AG04450 (cell line): ENCODE results near the gene FOSL1. TPM values are rescaled to one million over a fixed set of nuclear protein-coding genes. Genes with fewer than 3 reads are reported as not detected.
A peak's percentile ranks its signal among the peaks of the same experiment; 100 is the strongest.

Source experiments
- CTCF ChIA-PET: fragments of 300-600, 350-600 bp; formaldehyde crosslinking; extraction: SDS; loops from one replicate; lab custom pipeline; 2022; ENCODE audit warnings: antibody characterized with exemption, inconsistent platforms; lab: Charles Lee
- POLR2A ChIA-PET: fragments of 350-600 bp; formaldehyde crosslinking; extraction: SDS; loops from one replicate; lab custom pipeline; 2021; ENCODE audit warnings: antibody characterized with exemption, inconsistent platforms; lab: Yijun Ruan, JAX
- DNase-seq: peaks from one replicate; pipeline ENCODE4 v3.0.0-alpha.2; 2011; ENCODE audit warnings: low read depth, low spot score
- H3K27ac ChIP-seq: one replicate; pipeline ENCODE4 v1.5.1; 2012; ENCODE audit warnings: low read depth, low read length, control low read depth
- H3K27me3 ChIP-seq: one replicate; pipeline ENCODE4 v1.6.0; 2012; ENCODE audit warnings: low read length; ENCODE audit not compliant: control insufficient read depth, insufficient read depth
- H3K4me3 ChIP-seq: 2 replicates; pipeline ENCODE4 v1.5.1; 2011; ENCODE audit warnings: mild to moderate bottlenecking, low read depth, low read length, control low read depth
- H3K9me3 ChIP-seq: 2 replicates; pipeline ENCODE4 v1.5.1; 2012; ENCODE audit warnings: low read length; ENCODE audit not compliant: control insufficient read depth, insufficient read depth
- polyA plus RNA-seq: library from polyadenylated mRNA; depleted of rRNA; stranded (reverse); fragments of >200 nt; gene quantifications from 2 replicates; pipeline ENCODE4 v1.2.3, GENCODE V29; 2011
- TF ChIP-seq, protein P1 (sequence below): IDR thresholded peaks from 2 replicates; pipeline ENCODE4 v1.5.1; 2011; ENCODE audit warnings: low read depth, low read length, control low read depth, inconsistent platforms

FOSL1 gene
- polyA plus RNA-seq, 1 experiment: 7.9 TPM

DNA sequence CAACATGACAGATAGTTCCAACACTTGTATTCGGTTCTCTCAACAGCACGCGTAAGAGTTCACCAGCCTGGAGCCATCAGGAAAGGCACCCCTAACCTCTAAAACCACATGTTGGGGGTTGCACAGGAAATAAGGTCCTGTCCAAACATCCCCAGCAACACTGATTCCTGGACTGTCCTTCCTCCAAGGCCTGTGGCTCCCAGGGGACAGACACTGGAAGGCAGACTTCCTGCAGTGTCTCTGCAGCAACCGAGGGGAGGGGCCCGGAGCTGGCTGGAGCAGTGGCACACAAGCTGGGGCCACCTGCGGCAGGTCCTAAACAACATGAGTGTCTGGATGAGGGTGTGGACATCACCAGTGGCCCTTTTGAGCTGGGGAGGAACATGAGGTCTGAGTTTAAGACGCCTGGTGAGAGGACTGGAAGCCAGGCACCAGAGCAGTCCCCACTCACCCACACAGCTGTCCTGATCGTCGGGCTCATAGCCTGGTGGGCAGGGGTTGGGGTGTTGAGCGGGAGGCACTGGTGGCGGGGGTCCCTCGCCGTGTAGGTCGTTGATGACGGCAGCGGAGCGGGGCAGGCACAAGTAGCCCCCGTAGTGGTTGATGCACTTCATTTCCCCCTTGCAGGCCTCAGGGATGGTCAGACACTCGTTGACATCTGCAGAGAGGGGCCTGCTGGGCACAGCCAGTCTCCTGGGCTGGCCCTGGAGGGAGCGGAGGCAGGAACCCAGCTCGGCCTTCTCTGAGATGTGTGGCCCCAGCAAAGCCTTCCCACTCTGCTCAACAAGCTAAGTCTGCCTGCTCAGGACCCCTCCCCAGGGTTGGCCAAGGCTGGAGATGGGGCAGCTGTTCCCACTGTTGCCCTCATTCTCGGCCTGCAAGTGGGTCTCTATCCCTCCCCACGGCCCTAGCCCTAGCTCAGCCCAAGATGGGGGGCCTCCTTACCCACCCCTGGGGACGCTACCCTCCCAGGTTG, 29.2 kb downstream of the FOSL1 start:
- peak overlapping the region; percentile 83 for H3K27ac ChIP-seq
- ChIA-PET CTCF (interaction anchor here (0.6 to 2.4 kb wide), 8 partner anchors 10 to 198 kb away, joined by 3 to 23 read pairs (median 6); partner anchors contain the start of genes FIBP and MUS81), POLR2A (interaction anchor here (0.5 to 2.2 kb wide), 8 partner anchors 8 to 249 kb away, joined by 3 to 37 read pairs (median 7); partner anchors contain the start of genes CCDC85B, CFL1, FIBP and FOSL1)
- no peaks in the 10 kb centered on the region; the same call in 1 of the 2 replicates for H3K9me3 ChIP-seq
- TF ChIP-seq, protein P1, sequence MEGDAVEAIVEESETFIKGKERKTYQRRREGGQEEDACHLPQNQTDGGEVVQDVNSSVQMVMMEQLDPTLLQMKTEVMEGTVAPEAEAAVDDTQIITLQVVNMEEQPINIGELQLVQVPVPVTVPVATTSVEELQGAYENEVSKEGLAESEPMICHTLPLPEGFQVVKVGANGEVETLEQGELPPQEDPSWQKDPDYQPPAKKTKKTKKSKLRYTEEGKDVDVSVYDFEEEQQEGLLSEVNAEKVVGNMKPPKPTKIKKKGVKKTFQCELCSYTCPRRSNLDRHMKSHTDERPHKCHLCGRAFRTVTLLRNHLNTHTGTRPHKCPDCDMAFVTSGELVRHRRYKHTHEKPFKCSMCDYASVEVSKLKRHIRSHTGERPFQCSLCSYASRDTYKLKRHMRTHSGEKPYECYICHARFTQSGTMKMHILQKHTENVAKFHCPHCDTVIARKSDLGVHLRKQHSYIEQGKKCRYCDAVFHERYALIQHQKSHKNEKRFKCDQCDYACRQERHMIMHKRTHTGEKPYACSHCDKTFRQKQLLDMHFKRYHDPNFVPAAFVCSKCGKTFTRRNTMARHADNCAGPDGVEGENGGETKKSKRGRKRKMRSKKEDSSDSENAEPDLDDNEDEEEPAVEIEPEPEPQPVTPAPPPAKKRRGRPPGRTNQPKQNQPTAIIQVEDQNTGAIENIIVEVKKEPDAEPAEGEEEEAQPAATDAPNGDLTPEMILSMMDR: no peak
- H3K4me3 ChIP-seq: peak overlapping the region; percentile 76
- DNase-seq: no peak
- H3K27me3 ChIP-seq: no peaks in the 10 kb centered on the region

- ChIA-PET POLR2A (interaction anchor here (1.1 to 4.2 kb wide), 2 partner anchors 10 to 11 kb away, joined by 3 to 26 read pairs; partner anchors contain the start of gene MUS81), CTCF (interaction anchor here (1.3 to 4.2 kb wide), 5 partner anchors 9 to 118 kb away, joined by 3 to 35 read pairs (median 20); partner anchors contain the start of genes FIBP and MUS81)
- Histone ChIP-seq H3K9me3 (no peaks in the 10 kb centered on the region; the same call in 1 of the 2 replicates), H3K4me3 (peak overlapping the region; percentile 76; the same call in 1 of the 2 replicates), H3K27me3 (no peaks in the 10 kb centered on the region), H3K27ac (peak overlapping the region; percentile 21)
- no peak for DNase-seq
- TF ChIP-seq, protein P1: no peak
These were observed 29.9 kb downstream of the FOSL1 start for GRCh38 chr11:65870307-65870658.

GRCh38 chr11:65869643-65870306, 30.4 kb downstream of the FOSL1 start:
- ChIA-PET CTCF (interaction anchor here (2.1 to 4.2 kb wide), 4 partner anchors 10 to 19 kb away, joined by 14 to 35 read pairs (median 22); partner anchors contain the start of genes FIBP and MUS81), POLR2A (interaction anchor here (0.6 to 4.2 kb wide), 2 partner anchors 11 to 16 kb away, joined by 8 to 26 read pairs; partner anchors contain the start of gene MUS81)
- no peaks in the 10 kb centered on the region; the same call in 1 of the 2 replicates for H3K9me3 ChIP-seq
- DNase-seq: no peak
- no peaks in the 10 kb centered on the region for H3K27me3 ChIP-seq
- peak overlapping the region; percentile 21 for H3K27ac ChIP-seq
- TF ChIP-seq, protein P1: no peak
- no peak overlapping the region for H3K4me3 ChIP-seq

DNA sequence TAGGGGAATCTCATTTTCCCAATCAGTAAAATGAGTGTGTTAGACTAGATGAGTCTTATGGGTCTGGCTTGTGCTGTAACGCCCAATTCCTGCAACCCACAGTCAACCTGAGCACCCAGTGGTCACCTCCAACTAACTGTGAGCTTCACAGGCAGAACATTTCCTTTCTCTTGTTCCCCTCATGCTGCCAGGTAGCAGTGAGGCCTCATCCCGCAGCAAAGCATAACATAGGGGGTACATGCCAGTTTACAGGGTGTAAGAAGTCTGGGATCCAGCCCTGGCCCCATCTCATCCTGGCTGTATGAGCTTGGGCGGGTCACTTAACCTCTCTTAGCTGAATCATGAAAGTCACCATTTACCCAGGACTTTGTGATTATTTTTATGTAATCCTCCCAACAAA, 31.3 kb downstream of the FOSL1 start:
- H3K9me3 ChIP-seq: no peaks in the 10 kb centered on the region; the same call in 1 of the 2 replicates
- H3K4me3 ChIP-seq: no peak overlapping the region
- ChIA-PET CTCF (interaction anchor here (2.1 to 4.2 kb wide), 3 partner anchors 9 to 20 kb away, joined by 14 to 35 read pairs (median 20); partner anchors contain the start of genes FIBP and MUS81), POLR2A (interaction anchor here (0.6 to 4.2 kb wide), 4 partner anchors 10 to 987 kb away, joined by 3 to 26 read pairs (median 4); partner anchors contain the start of genes FIBP and MUS81)
- H3K27me3 ChIP-seq: no peaks in the 10 kb centered on the region
- TF ChIP-seq, protein P1: no peak
- DNase-seq: no peak
- H3K27ac ChIP-seq: no peak overlapping the region
